GM13977 (cell line): ENCODE data around the gene CORO2B.

Source experiments
- DNase-seq: peaks from one replicate; pipeline ENCODE4 v3.0.0; 2012; ENCODE audit warnings: low spot score
- CTCF ChIP-seq: IDR thresholded peaks from 2 replicates; pipeline ENCODE4 v1.5.1; 2012; ENCODE audit warnings: mild to moderate bottlenecking, control low read depth; ENCODE audit not compliant: insufficient read depth; ENCODE audit errors: extremely low read depth, missing control alignments
- in situ Hi-C: fragments of 300-500 bp; cut with MboI; formaldehyde crosslinking; loops from one replicate; pipeline ENCODE4 v1.12.0; 2022; ENCODE audit warnings: low sequenced_read_pairs, low pct_unique_long_range_greater_than_20kb, mixed read lengths, inconsistent platforms; ENCODE audit not compliant: unreplicated experiment

Gene CORO2B

GRCh38 chr15:68653031-68653635 lies 74.3 kb downstream of the CORO2B start:
- TF ChIP-seq CTCF = no peak
- in situ Hi-C loops = loop anchor here (25.0 kb wide), 2 partner anchors 91 to 341 kb away; no protein-coding TSS in a partner anchor
- no peak for DNase-seq

- no peak for TF ChIP-seq CTCF
- in situ Hi-C loops = loop anchor here (25.0 kb wide), 2 partner anchors 92 to 342 kb away; no protein-coding TSS in a partner anchor
- no peak for DNase-seq
Observed at GRCh38 chr15:68653801-68654200, 75.0 kb downstream of the CORO2B start.

- TF ChIP-seq CTCF = no peak
- DNase-seq = no peak
- in situ Hi-C loops = loop anchor here (25.0 kb wide), 2 partner anchors 93 to 343 kb away; no protein-coding TSS in a partner anchor
Observed at GRCh38 chr15:68654786-68655560, 76.2 kb downstream of the CORO2B start.

GRCh38 chr15:68655686-68656437 lies 77.1 kb downstream of the CORO2B start:
- DNase-seq = no peak
- TF ChIP-seq CTCF = no peak
- in situ Hi-C loops = loop anchor here (25.0 kb wide), 2 partner anchors 94 to 344 kb away; no protein-coding TSS in a partner anchor

GRCh38 chr15:68656438-68656739 lies 77.6 kb downstream of the CORO2B start:
- TF ChIP-seq CTCF = no peak
- in situ Hi-C loops = loop anchor here (25.0 kb wide), 2 partner anchors 94 to 344 kb away; no protein-coding TSS in a partner anchor
- no peak for DNase-seq

- no peak for TF ChIP-seq CTCF
- DNase-seq = no peak
- in situ Hi-C loops = loop anchor here (25.0 kb wide), 2 partner anchors 96 to 346 kb away; no protein-coding TSS in a partner anchor
Observed at GRCh38 chr15:68658151-68658550, 79.4 kb downstream of the CORO2B start.
